Raji (cell line): ENCODE results near the gene SALL2.

Experiments
- POLR2A ChIP-seq: IDR thresholded peaks from 2 replicates; pipeline ENCODE4 v1.6.1; 2011; ENCODE audit warnings: low read depth, low read length, control low read depth; ENCODE audit not compliant: insufficient read depth

SALL2 gene

GRCh38 chr14:21525962-21526671, at the start of gene SALL2:
Gene SALL2, minus strand, starts transcription at chr14:21526346. Its CDS starts 219 bp downstream, at chr14:21526127.
- no peak for TF ChIP-seq POLR2A

- no peak for TF ChIP-seq POLR2A
These were observed 49.5 kb upstream of the SALL2 start for GRCh38 chr14:21575661-21576060.

- no peak for TF ChIP-seq POLR2A
These were observed 46.5 kb upstream of the SALL2 start for GRCh38 chr14:21572604-21573003.

- no peak for TF ChIP-seq POLR2A
These were observed 32.6 kb upstream of the SALL2 start for GRCh38 chr14:21558703-21559170.

GRCh38 chr14:21557084-21557901, 31.1 kb upstream of the SALL2 start:
- TF ChIP-seq POLR2A = no peak

- TF ChIP-seq POLR2A = no peak
These were observed 30.4 kb upstream of the SALL2 start for GRCh38 chr14:21556378-21557083.

GRCh38 chr14:21553266-21553665, 27.1 kb upstream of the SALL2 start:
- TF ChIP-seq POLR2A = no peak

GRCh38 chr14:21543963-21544362, 17.8 kb upstream of the SALL2 start:
- TF ChIP-seq POLR2A = no peak

- no peak for TF ChIP-seq POLR2A
These were observed 17.4 kb upstream of the SALL2 start for GRCh38 chr14:21543521-21543960.

- TF ChIP-seq POLR2A = no peak
These were observed 15.4 kb upstream of the SALL2 start for GRCh38 chr14:21541413-21542074.

GRCh38 chr14:21539189-21539940, 13.2 kb upstream of the SALL2 start:
- no peak for TF ChIP-seq POLR2A

- TF ChIP-seq POLR2A = no peak
These were observed 10.9 kb upstream of the SALL2 start for GRCh38 chr14:21537090-21537424.

- no peak for TF ChIP-seq POLR2A
These were observed 10.4 kb upstream of the SALL2 start for GRCh38 chr14:21536418-21537089.
